Dedifferentiated amniotic fluid mesenchymal stem cell (primary cell): ENCODE data around the gene CACNA1F.

ENCODE experiments used
- DNase-seq: peaks from one replicate; pipeline ENCODE4 v3.0.0-alpha.2; 2016; ENCODE audit errors: extremely low spot score

Gene CACNA1F

DNA sequence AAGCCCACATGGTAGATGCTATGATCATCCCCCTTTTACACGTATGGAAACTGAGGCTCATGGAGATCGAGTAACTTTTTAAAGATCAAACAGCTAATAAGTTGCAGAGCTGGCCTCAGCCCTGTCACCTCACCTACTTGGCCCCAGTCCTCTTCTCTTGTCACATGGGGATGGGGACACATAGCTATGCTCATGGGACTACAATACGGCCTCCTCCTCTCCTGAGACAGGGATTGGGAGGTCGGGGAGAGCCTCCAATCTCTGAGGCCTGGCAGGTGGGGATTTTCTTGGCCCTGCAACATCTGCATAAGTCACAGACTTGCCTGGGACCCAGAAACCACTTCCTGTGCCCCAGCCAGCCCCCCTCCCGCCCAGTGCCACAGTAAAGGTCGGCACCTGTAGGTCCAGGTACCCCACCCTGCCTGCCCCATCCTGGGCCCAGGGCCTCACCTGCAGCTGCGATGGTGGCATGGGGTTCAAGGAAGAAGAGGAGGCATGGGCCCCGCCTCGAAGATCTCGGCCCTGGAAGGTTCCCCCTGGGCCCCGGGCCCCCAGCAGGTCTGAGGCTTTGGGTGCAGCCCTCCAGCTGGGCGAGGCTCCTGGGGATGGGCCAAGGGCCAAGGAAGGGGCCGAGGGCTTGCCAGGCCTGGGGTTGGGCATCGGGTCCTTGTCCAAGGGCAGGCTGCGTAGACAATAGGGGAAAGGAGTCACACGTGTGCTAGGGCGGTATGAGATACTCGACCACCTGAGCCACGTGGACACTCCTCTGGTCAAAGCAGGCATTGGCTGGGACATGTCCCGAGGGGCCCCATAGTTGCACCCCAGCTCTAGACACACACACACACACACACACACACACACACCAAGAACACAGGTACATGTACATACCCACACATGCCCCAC is 25.0 kb upstream of the CACNA1F start:
- no peak for DNase-seq

DNA sequence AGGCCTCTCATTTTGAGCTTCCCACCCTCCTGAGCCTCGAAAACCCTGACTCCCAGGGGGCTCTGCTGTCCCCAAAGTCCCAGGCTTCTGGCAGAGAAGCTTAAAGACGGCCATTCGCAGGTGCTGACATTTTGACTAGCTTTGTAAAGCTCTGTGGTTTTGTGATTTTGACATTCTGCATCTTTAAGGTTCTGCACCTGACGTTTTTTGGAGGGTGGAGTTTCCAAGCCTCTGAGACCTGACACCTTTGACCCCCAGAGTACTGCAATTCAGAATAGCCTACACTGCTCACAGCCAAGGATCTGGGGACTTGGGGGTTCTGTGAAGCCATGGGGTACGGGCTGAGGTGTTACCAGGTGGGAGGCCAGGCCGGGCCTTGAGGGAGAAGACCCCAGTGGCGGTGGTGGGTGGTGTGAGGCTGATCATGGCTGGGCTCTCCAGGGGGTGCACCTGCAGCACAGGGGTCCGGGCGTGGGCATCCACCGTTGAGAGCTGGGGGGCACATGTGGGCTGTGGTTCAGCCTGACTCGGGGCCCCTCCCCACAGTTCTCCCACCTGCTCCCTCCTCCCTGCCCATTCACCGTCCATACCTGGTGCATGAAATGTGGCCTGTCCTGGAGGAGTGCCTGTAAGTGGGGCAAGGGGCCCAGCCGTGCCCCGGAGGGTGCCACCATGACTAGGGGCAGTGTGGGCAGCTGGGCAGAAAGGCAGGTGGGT is 24.1 kb upstream of the CACNA1F start:
- DNase-seq: no peak

DNA sequence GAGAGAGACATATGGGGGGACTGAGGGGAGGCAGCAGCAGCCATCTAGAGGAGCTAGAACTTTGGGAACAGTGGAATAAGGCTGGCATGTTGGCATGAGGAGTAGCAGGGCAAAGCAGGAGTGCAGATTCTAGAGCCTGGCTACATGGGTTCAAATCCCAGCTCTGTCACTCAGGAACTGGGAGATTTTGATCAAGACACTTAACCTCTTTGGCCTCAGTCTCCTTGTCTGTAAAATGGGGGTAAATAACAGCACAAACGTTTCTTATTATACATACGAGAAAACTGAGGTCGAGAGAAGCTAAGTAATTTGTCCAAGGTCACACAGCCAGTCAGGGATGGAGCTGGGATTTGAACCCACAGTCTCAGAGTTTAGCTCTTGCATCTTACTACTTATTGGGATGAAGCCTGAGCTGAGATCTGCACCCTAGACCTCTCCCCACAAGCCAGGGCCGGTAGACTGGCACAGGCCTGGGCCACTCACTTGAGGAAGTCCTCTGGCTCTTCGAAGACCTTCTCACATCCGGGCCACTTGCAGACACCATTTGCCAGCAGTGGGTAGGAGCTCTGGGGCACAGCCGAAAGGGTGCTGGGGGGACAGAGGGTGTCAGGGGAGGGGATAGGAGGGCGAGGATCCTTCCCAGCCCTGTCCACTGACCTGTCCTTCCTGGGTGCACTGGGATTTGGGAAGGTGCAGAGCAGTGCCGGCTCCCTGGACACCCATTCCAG is 23.3 kb upstream of the CACNA1F start:
- DNase-seq: no peak

DNA sequence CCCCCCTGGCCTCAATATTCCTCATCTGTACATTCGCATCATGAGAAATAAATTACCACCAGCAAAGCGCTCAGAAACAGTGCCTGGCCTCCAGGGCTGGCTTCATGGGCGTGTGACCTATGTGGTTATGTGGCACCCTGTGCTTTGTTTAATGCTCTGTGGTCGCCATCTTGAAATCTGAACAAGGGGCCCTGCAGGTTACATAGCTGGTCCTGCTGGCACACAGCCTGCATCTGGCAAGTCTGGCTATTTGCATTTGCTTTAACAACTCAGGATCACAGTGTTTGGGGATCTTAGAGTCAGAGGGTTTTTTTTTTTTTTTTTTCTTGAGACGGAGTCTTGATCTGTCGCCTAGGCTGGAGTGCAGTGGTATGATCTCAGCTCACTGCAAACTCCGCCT is 21.5 kb upstream of the CACNA1F start:
- DNase-seq: no peak

DNA sequence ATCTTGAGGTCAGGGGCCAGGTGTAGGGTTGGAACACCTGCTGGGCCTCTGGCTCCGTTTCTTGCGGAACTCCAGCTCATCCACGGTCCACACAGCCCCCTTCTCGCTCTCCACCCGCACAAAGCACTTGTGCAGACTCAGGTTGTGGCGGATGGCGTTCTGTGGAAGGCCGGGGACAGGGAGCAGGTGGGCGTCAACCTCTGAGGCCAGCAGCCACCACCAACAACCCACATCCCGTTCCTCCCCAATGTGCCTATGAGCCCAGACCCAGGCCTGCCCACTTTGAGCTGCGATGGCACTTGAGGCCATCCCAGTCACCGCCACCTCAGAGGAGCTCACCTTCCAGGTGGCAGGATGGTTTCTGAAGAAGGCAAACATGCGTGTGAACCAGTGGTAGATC is 18.2 kb upstream of the CACNA1F start:
- no peak for DNase-seq

DNA sequence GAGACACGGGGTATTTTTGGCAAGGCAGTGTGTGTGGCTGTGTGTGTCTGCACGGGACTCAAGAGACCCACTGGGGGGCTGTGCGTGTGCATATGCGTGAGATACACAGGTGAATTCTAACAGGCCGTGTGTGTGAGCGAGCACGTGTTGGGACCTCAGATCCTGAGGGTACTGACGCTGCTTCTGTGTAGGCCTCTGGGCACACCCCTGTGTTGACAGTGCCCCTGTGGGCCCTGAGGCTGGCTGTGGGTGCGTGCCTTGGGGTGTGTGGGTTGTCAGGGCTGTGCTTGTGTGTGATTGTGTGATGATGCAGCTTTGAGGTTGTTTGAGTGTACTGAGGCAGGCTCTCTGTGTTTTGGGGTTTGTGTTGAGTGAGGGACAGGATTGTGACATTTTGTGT is 17.4 kb upstream of the CACNA1F start:
- no peak for DNase-seq

DNA sequence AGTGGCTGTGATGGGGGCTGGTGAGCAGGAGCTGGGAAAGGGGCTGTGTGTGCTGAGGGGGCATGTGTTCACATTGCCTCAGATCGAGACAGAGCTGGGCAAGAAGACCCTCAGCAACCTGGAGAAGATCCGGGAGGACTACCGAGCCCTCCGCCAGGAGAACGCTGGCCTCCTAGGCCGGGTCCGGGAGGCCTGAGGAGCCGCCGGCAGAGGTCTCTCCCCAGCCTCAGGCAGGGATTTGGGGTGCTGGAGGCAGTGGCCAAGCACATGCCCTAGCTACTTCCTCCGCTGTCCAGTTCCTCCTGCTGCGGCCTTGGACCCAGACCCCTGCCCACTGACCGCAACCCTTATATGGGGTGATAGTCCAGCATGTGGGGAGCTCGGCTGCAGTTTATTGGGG is 16.9 kb upstream of the CACNA1F start:
- DNase-seq: no peak

DNA sequence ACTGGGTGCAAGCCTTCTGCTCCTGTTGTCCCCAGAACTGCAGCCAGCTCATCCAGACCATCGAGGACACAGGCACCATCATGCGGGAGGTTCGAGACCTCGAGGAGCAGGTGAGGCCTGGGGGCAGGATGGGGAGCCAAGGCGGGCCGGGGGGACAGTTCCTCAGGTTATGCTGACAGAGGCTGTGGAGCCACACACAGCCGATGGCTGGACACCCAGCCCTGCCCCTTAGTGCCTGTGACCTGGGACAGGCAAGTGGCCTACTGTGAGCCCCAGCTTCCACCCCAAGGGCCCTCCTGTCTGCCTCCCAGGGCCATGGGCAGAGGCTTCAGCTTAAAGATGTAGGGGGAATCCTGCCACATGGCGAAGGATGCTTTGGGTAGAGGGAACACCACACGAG is 16.5 kb upstream of the CACNA1F start:
- no peak for DNase-seq

DNA sequence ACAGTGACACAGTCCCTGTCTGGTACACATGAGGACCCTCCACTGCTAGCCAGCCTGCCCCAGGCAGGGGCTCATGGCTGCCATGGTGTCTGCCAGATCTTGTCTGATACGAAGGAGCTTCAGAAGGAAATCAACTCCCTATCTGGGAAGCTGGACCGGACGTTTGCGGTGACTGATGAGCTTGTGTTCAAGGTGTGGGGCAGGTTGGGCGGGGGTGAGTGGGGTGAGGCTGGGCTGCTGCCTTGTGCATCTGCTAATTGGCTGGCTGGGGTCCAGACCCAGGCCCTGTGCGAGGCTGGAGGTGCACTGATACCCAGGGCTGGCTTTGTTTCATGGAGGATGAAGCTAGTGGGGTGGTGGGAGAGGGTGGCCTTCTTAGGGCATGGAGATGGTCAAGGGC is 15.9 kb upstream of the CACNA1F start:
- DNase-seq: no peak

DNA sequence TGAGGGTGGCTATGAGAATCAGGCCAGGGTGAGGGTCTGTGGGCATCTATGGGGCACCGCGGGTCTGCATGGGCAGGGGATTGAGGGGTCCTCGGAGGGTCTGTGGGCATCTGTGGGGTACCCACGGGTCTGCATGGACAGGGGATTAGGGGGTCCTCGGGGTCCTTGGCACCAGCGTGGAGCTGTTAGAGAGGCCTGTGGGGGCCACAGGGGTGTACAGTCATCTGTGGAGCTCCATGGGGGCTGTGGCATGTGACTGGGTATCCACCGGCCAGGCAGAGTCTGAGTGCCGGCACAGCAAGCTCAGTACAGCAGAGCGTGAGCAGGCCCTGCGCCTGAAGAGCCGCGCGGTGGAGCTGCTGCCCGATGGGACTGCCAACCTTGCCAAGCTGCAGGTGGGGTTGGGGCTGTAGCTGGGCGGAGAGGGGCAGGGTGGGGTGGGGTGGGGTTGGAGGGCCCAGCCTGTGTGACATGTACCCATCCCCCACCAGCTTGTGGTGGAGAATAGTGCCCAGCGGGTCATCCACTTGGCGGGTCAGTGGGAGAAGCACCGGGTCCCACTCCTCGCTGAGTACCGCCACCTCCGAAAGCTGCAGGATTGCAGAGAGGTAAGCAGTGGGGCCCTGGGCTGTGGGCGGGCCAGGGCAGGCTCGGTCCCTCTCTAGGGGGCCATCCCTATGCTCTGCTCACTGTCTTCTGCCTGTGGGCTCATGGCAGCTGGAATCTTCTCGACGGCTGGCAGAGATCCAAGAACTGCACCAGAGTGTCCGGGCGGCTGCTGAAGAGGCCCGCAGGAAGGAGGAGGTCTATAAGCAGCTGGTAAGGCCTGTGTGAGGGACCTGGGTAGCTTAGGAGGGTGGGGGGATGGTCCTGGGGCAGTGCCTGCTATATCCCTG is 15.0 kb upstream of the CACNA1F start:
- DNase-seq: no peak

DNA sequence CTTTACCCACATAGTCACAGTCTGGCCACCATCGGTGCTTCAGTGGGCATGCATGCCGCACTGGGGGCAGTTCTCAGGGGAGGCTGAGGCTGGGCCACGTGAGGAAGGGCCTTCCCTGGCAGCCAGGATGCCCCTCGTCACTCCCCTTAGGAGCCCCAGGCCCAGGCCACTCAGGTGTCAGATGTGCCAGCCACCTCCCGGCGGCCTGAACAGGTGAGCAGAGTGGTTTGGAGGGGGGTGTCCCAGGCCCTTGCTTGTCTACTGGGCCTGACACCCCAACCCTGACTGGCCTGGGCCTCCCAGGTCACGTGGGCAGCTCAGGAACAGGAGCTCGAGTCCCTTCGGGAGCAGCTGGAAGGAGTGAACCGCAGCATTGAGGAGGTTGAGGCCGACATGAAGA is 14.2 kb upstream of the CACNA1F start:
- no peak for DNase-seq

DNA sequence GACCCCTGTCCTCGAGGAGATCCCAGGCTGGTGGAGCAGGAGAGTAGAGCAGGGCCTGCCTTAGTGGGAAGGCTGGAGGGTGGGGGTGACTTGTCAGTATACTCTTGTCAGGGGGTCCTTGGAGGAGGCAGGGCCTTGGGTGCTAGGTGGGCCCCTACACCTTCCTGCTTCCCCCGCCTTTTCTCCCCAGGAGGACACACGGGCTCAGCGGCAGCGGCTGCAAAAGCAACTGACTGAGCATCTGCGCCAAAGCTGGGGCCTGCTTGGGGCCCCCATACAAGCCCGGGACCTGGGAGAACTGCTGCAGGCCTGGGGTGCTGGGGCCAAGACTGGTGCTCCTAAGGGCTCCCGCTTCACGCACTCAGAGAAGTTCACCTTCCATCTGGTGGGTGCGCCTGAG is 13.4 kb upstream of the CACNA1F start:
- no peak for DNase-seq

DNA sequence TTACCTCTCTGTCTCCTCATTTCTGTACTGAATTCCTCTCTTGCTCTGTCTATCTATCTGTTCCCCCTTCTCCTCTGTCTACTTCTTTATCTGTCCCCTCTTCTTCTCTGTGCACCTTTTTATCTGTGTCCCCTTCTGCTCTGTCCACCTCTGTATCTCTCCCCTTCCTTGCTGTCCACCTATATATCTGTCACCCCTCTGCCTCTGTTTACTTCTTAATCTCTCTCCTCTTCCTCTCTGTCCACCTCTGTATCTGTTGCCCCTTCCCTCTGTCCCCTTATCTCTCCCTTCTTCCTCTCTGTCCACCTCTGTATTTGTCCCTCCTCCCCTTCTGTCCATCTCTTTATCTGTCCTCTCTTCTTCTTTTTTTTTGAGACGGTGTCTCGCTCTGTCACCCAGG is 11.1 kb upstream of the CACNA1F start:
- DNase-seq: no peak

DNA sequence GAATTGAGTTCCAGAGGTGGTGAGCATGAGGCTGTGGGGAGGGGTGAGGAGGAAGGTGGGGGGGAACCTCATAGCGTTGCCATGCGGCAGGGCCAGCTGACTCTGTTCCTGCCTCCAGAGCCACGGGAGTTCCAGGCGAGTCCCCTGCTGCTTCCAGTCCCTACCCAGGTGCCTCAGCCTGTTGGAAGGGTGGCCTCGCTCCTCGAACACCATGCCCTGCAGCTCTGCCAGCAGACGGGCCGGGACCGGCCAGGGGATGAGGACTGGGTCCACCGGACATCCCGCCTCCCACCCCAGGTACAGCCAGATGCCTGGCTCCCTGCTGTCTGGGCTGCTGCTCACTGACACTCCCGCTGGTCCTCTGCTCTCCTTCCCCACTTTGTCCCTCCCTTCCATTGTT is 10.0 kb upstream of the CACNA1F start:
- DNase-seq: no peak

DNA sequence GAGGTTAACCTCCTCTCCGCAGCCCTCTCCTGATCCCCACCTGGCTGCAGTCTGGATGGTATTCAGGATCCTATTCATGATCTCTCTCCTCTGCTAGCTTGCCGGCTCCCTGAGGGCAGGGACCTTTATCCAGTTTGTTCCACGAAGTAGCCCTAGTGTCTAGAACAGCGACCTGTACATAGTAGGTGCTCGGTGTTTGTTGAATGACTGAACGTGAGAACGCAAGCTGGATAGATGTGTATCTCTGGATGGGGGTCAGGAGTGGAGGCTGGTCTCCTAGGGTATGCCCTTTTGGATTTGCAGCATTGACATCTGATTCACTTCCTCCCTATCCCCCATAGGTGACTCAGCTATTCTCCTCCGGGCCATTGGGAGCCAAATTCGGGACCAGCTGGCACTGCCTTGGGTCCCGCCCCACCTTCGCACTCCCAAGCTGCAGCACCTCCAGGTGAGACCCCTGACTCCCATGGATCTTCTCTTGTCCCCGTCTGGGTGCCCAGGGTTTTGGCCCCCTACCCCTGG is 9.5 kb upstream of the CACNA1F start:
- DNase-seq: no peak

DNA sequence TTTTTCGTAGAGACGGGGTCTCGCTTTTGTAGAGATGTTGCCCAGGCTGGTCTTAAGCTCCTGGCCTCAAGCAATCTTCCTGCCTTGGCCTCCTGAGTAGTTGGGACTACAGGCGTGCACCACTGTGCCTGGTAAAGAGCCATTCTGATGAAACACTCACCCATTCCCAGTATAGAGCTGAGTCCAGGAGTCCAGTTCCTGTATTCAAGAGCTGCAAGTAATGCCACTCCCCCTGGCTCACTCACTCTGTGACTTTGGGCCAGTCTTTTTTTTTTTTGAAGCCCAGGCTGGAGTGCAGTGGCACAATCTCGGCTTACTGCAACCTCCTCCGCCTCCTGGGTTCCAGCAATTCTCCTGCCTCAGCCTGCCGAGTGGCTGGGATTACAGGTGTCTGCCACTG is 5.6 kb upstream of the CACNA1F start:
- DNase-seq: no peak

DNA sequence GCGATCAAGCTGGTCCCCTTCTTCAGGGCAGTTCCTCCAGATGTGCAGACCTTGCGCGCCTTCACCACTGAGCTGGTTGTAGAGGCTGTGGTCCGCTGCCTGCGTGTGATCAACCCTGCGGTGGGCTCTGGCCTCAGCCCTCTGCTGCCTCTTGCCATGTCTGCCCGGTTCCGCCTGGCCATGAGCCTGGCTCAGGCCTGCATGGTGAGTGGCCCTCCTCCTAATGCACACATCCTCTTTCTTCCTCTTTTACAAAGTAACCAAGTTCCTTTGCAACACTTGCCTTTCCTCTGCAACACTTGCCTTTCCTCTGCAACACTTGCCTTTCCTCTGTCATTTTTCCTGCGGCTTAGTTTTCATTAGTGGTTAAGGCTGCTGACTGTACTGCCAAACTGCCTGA is 3.9 kb upstream of the CACNA1F start:
- no peak for DNase-seq

DNA sequence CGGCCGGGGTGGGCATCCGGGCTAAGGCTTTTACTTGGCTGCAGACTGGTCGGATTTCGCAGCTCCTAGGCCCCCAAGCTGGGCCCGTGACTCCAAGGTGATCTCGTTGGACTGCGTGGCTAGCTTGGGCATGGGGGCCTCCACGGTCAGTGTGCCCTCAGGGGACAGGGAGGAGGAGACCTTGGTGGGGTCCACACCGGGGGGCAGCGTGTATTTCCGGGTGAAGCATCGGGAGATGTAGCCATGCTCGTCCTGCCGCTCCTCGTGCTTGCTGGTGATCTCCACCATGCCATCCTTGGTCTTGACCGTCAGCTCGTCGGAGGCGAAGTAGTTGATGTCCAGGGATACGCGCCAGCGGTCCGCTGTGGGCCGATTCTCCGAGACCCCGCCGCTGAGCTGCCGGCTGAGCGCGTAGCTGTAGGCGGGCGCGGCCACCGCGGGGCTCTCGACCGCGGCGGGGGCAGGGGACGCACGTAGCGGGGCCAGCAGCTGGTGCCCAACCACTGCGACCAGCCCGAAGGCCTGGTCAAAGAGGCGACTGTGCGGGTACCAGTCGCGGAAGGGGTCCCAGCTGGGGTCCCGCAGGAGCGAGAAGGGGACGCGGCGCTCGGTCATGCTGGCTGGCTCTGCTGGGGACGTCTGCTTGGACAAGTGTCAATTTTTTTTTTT is 881 bp upstream of the CACNA1F start:
- no peak for DNase-seq

DNA sequence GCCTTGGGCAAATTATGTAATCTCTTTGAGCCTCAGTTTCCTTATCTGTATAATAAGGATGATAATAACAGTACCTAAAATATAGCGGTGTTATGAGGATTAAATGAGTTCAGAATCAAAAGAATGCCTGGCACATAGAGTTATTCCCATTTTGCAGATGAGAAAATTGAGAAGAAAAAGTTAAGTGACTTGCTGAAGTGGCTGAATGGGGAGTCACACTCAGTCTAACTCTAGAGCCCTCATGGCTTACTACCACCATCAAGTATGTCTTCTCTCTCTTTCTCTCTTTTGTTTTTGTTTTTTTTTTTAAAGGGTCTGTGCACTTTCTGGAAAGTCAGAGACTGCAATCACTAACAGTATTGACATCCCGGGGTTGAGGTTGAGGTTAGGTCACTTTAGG is 615 bp downstream of the CACNA1F start:
- DNase-seq: no peak

DNA sequence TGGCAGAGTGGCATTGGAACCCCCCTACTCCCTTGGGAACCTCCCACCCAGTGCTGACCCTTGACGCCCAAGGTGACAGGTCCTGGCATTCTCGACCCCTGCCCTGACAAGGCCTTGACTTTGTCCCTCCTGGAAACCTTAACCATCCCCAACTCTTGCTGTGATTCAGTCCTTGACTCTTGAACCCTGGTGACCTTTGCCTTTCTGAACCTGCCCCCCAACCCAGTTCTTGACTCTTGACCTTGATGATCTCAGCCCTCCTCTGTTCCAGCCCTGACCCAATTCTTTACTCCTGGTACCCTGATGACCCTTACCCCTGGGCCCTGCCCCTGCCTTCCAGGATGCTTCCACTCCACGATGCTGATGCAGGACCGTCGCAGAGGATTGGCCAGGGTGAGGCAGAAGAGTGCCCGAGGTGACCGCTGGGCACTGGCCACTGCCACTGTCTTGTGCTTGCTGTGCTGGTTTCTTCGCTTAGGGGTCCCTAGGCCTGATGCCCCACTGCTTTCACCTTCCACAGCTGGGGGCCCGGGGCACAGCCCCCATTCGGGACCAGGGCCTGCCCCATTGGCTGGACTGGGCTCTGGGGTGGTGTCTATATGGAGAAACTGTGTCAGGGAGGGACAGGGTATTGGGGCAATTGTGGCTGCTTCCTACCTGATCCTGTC is 1.7 kb downstream of the CACNA1F start:
- DNase-seq: no peak
